ENCODE measurements around the gene COL12A1. TPM values are rescaled to one million over a fixed set of nuclear protein-coding genes. Genes with fewer than 3 reads are reported as not detected.

Gene COL12A1
- total RNA-seq, 1 donor from 2014 or later: 11.3 TPM

GRCh38 chr6:75211920-75212590 is 6.2 kb upstream of the COL12A1 start:
- no peak for FAIRE-seq
- Histone ChIP-seq H3K27me3 (ENCODE audit: control insufficient read depth, insufficient read depth, low read length) (peaks cover 1% of the 10 kb centered on the region), H3K36me3 (ENCODE audit: control insufficient read depth, insufficient read depth, low read length) (no peaks in the 10 kb centered on the region), H3K4me3 (ENCODE audit: low read depth, low read length) (no peak overlapping the region)
- TF ChIP-seq CTCF (IDR thresholded peaks at IDR 0.05; ENCODE audit: insufficient read depth, low read length, severe bottlenecking): no peak
- no peak for DNase-seq (ENCODE audit: low read depth)

GRCh38 chr6:75210885-75211739 is 5.3 kb upstream of the COL12A1 start:
- H3K27me3 ChIP-seq (ENCODE audit: control insufficient read depth, insufficient read depth, low read length): peaks cover 1% of the 10 kb centered on the region
- H3K4me3 ChIP-seq (ENCODE audit: low read depth, low read length): no peak overlapping the region
- FAIRE-seq: no peak
- peak; percentile 52 for TF ChIP-seq CTCF (IDR thresholded peaks at IDR 0.05; ENCODE audit: insufficient read depth, low read length, severe bottlenecking)
- no peaks in the 10 kb centered on the region for H3K36me3 ChIP-seq (ENCODE audit: control insufficient read depth, insufficient read depth, low read length)
- peak; percentile 59 for DNase-seq (ENCODE audit: low read depth)

- no peak for TF ChIP-seq CTCF (IDR thresholded peaks at IDR 0.05; ENCODE audit: insufficient read depth, low read length, severe bottlenecking)
- H3K27me3 ChIP-seq (ENCODE audit: control insufficient read depth, insufficient read depth, low read length): peaks cover 1% of the 10 kb centered on the region
- no peak for FAIRE-seq
Measured at GRCh38 chr6:75209184-75209723, 3.4 kb upstream of the COL12A1 start.

GRCh38 chr6:75208298-75209183 is 2.7 kb upstream of the COL12A1 start:
- H3K36me3 ChIP-seq (ENCODE audit: control insufficient read depth, insufficient read depth, low read length): no peaks in the 10 kb centered on the region
- TF ChIP-seq CTCF (IDR thresholded peaks at IDR 0.05; ENCODE audit: insufficient read depth, low read length, severe bottlenecking): peak; percentile 79
- H3K4me3 ChIP-seq (ENCODE audit: low read depth, low read length): no peak overlapping the region
- DNase-seq (ENCODE audit: low read depth) (peak; percentile 50), FAIRE-seq (no peak)
- H3K27me3 ChIP-seq (ENCODE audit: control insufficient read depth, insufficient read depth, low read length): peaks cover 1% of the 10 kb centered on the region

More at GRCh38 chr6:75209184-75209723, 3.4 kb upstream of the COL12A1 start:
- no peak for DNase-seq (ENCODE audit: low read depth)
- Histone ChIP-seq H3K36me3 (ENCODE audit: control insufficient read depth, insufficient read depth, low read length) (no peaks in the 10 kb centered on the region), H3K4me3 (ENCODE audit: low read depth, low read length) (no peak overlapping the region)

GRCh38 chr6:75206576-75207342 is 906 bp upstream of the COL12A1 start:
- DNase-seq (ENCODE audit: low read depth): no peak
- no peaks in the 10 kb centered on the region for H3K36me3 ChIP-seq (ENCODE audit: control insufficient read depth, insufficient read depth, low read length)
- peak overlapping the region; percentile 28 for H3K4me3 ChIP-seq (ENCODE audit: low read depth, low read length)
- no peak for FAIRE-seq
- TF ChIP-seq CTCF (IDR thresholded peaks at IDR 0.05; ENCODE audit: insufficient read depth, low read length, severe bottlenecking): no peak
- peaks cover 1% of the 10 kb centered on the region for H3K27me3 ChIP-seq (ENCODE audit: control insufficient read depth, insufficient read depth, low read length)
